Measurements from ENCODE around the gene P3H2. TPM values are rescaled to one million over a fixed set of nuclear protein-coding genes. Genes with fewer than 3 reads are reported as not detected.

Gene P3H2
- total and polyA plus RNA-seq, 2 of the 4 experiments (the other 2 are of a cell fraction) = 54.7 to 64.3 TPM

DNA sequence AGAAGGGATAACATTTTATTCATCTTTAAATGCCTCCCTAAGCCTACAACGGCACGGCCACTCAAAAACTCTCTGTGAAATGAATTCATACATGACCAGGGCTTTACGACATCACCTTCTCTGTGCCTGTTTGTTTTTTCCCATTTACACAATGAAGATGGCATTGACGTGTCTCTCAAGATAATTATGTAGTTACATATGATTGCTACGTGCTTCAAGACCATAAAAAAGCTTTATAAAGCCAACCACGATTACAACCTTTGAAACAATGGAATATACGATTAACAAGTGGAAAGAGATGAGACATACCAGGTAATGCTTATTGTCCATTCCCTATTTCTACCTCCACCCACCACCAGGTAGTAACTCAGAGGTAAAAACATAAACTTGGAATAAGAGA lies 168.4 kb downstream of the P3H2 start:
- no peak overlapping the region for H3K4ac ChIP-seq (ENCODE audit: low read depth, low read length)
- no peak overlapping the region for H3K18ac ChIP-seq (ENCODE audit: low read depth, low read length)
- no peak overlapping the region for H2BK120ac ChIP-seq (ENCODE audit: low read depth, low read length)
- no peaks in the 10 kb centered on the region for H3K9me3 ChIP-seq (ENCODE audit: control insufficient read depth, insufficient read depth, low read length)
- H3K14ac ChIP-seq (replicated peaks; ENCODE audit: low read depth, low read length) = no peak overlapping the region
- intact Hi-C loops (cut with micrococcal nuclease) (no loop called here), dilution Hi-C loops (cut with HindIII; ENCODE audit: low sequenced_read_pairs, unreplicated experiment) (no loop called here), in situ Hi-C loops (cut with MboI; ENCODE audit: low sequenced_read_pairs) (no loop called here)
- no peak overlapping the region for H2AFZ ChIP-seq (replicated peaks; ENCODE audit: low read length, poor library complexity)
- no peak overlapping the region for H3K23ac ChIP-seq (ENCODE audit: low read depth, low read length)
- no peak overlapping the region for H3K4me3 ChIP-seq (ENCODE audit: insufficient read depth, low read depth, low read length)
- H3K27me3 ChIP-seq (ENCODE audit: control insufficient read depth, insufficient read depth, low read length) = peaks cover 5% of the 10 kb centered on the region; the same call in 1 of the 2 replicates
- no peak overlapping the region for H2AK9ac ChIP-seq (replicated peaks; ENCODE audit: low read depth, low read length, poor library complexity)
- H2BK5ac ChIP-seq (ENCODE audit: low read depth, low read length, poor library complexity, severe bottlenecking) = no peak overlapping the region
- no peaks in the 10 kb centered on the region for H3K9me1 ChIP-seq (ENCODE audit: insufficient read depth, low read length)
- H3K4me2 ChIP-seq (ENCODE audit: low read depth, low read length) = no peak overlapping the region
- POLR2A ChIA-PET (ENCODE audit: unreplicated experiment) = no interaction called here
- no peak overlapping the region for H2BK20ac ChIP-seq (ENCODE audit: low read depth, low read length)
- H3K9ac ChIP-seq (ENCODE audit: low read depth, low read length) = no peak overlapping the region
- H3K4me1 ChIP-seq (ENCODE audit: control insufficient read depth, insufficient read depth, low read length) = no peaks in the 10 kb centered on the region
- no peaks in the 10 kb centered on the region; the same call in 1 of the 2 replicates for H3K36me3 ChIP-seq (ENCODE audit: control insufficient read depth, insufficient read depth, low read length)
- H3K56ac ChIP-seq (ENCODE audit: extremely low read depth, insufficient read depth, low read length) = no peak overlapping the region
- no peak for ATAC-seq (ENCODE audit: low read depth)
- no peak overlapping the region for H4K8ac ChIP-seq (ENCODE audit: low read depth in 2 of 2, low read length in 2 of 2)
- no peaks in the 10 kb centered on the region for H4K20me1 ChIP-seq (ENCODE audit: insufficient read depth, low read length)
- 92% methylated on average over 2 of the region's 7 CpGs; no CpG with 5 or more reads in 1 of the 2 experiments for WGBS, 2 experiments (ENCODE audit: extremely low coverage in 2 of 2, insufficient read length in 1 of 2)
- CTCF ChIA-PET = no interaction called here
- no peak overlapping the region for H2AK5ac ChIP-seq (ENCODE audit: low read depth, low read length)
- no peak for TF ChIP-seq MXI1 (IDR thresholded peaks at IDR 0.05; ENCODE audit: borderline replicate concordance, low read depth, low read length)
- no peak for TF ChIP-seq MAZ (IDR thresholded peaks at IDR 0.05; ENCODE audit: borderline replicate concordance, low read depth, low read length)
- no peak for TF ChIP-seq USF2 (IDR thresholded peaks at IDR 0.05; ENCODE audit: low read depth, low read length)
- TF ChIP-seq FOS (IDR thresholded peaks at IDR 0.05; ENCODE audit: low read depth, low read length) = no peak
- TF ChIP-seq RFX5 (IDR thresholded peaks at IDR 0.05; ENCODE audit: low read depth, low read length) = no peak
- TF ChIP-seq POLR2A (IDR thresholded peaks at IDR 0.05; ENCODE audit: low read depth, low read length) = no peak
- no peak for TF ChIP-seq RAD21 (IDR thresholded peaks at IDR 0.05; ENCODE audit: low read length)
- no peak for TF ChIP-seq SMC3 (IDR thresholded peaks at IDR 0.05; ENCODE audit: low read depth, low read length)
- TF ChIP-seq CHD1 (IDR thresholded peaks at IDR 0.05; ENCODE audit: low read depth, low read length) = no peak
- TF ChIP-seq NFE2L2 (IDR thresholded peaks at IDR 0.05; ENCODE audit: low read depth, low read length) = no peak
- TF ChIP-seq RCOR1 (IDR thresholded peaks at IDR 0.05; ENCODE audit: insufficient replicate concordance, low read length) = no peak
- TF ChIP-seq CTCF (conservative IDR thresholded peaks at IDR 0.05; ENCODE audit: low read depth, low read length) = no peak
- no TSS peak for BruUV-seq (replicated peaks)
- H3K27ac ChIP-seq (ENCODE audit: insufficient read depth, low read length) = no peak overlapping the region
- H4K91ac ChIP-seq (ENCODE audit: insufficient read depth, low read depth, low read length) = no peak overlapping the region
- no peaks in the 10 kb centered on the region for H3K79me1 ChIP-seq (ENCODE audit: low read depth in 1 of 2, low read length in 2 of 2)
- H4K5ac ChIP-seq (ENCODE audit: low read depth, low read length) = no peak overlapping the region
- no peak for DNase-seq
- H2BK15ac ChIP-seq (ENCODE audit: low read depth, low read length) = no peak overlapping the region

Data from IMR-90 (cell line).